Stimulated activated CD4-positive, alpha-beta T cell treated with anti-CD3 and anti-CD28 coated beads, Interleukin-12 subunit alpha, Interleukin-12 subunit beta, amount 100 ng/mL, for 4 hours (primary cell): Measurements from ENCODE around the gene FREM3.
"Not testable (repeated sequence)": the region's sequence is repeated elsewhere in the genome, so short reads cannot be mapped to it uniquely, and the experiment has no call there.

Experiments
- DNase-seq: peaks from one replicate; pipeline ENCODE4 v3.0.0-alpha.2; 2020

Gene FREM3

GRCh38 chr4:143564472-143564871 is 136.0 kb downstream of the FREM3 start:
- no peak for DNase-seq

GRCh38 chr4:143559757-143560147 is 140.7 kb downstream of the FREM3 start:
- peak; percentile 25 for DNase-seq

- DNase-seq = peak; percentile 62
Measured at GRCh38 chr4:143558823-143559756, 141.4 kb downstream of the FREM3 start.

- DNase-seq = no peak
Measured at GRCh38 chr4:143558286-143558685, 142.2 kb downstream of the FREM3 start.

GRCh38 chr4:143555676-143556075 is 144.8 kb downstream of the FREM3 start:
- no peak for DNase-seq

GRCh38 chr4:143554728-143555597 is 145.5 kb downstream of the FREM3 start:
- no peak for DNase-seq

GRCh38 chr4:143549928-143550327 is 150.5 kb downstream of the FREM3 start:
- no peak for DNase-seq

GRCh38 chr4:143539670-143540023 is 160.8 kb downstream of the FREM3 start:
- no peak for DNase-seq

- DNase-seq = no peak
Measured at GRCh38 chr4:143538979-143539669, 161.4 kb downstream of the FREM3 start.

GRCh38 chr4:143531788-143532491 is 168.5 kb downstream of the FREM3 start:
- DNase-seq = no peak

- no peak for DNase-seq
Measured at GRCh38 chr4:143531380-143531779, 169.1 kb downstream of the FREM3 start.

GRCh38 chr4:143528046-143528445 is 172.4 kb downstream of the FREM3 start:
- not testable (repeated sequence) for DNase-seq
